WTC11 (cell line): ENCODE measurements around the gene HRC. TPM values are rescaled to one million over a fixed set of nuclear protein-coding genes. Genes with fewer than 3 reads are reported as not detected.

Experiments
- ATAC-seq: fragments of 200-7000 bp; cut with Tn5 transposase; 2 replicates; pipeline ENCODE4 v1.10.0; 2021; ENCODE audit warnings: mild to moderate bottlenecking, moderate library complexity
- CTCF ChIA-PET: fragments of 300-600 bp; sonication (Branson Sonifier 250); formaldehyde crosslinking; loops from one replicate; lab custom pipeline; 2021; ENCODE audit warnings: antibody characterized with exemption; lab: Charles Lee
- POLR2A ChIA-PET: fragments of 350-600 bp; sonication (Branson Sonifier 250); formaldehyde crosslinking; loops from one replicate; lab custom pipeline; 2021; ENCODE audit warnings: antibody characterized with exemption; lab: Charles Lee
- DNase-seq: peaks from one replicate; pipeline ENCODE4 v3.0.0; 2021; ENCODE audit warnings: low spot score
- H3K27ac Mint-ChIP-seq: 2 replicates; pipeline ENCODE4 v1.8.0; 2021; ENCODE audit warnings: mixed read lengths
- H3K27me3 Mint-ChIP-seq: 2 replicates; pipeline ENCODE4 v1.8.0; 2021; ENCODE audit warnings: low read depth, mild to moderate bottlenecking, moderate library complexity, mixed read lengths
- H3K36me3 Mint-ChIP-seq: 2 replicates; pipeline ENCODE4 v1.8.0; 2021; ENCODE audit warnings: mixed read lengths
- H3K4me1 Mint-ChIP-seq: 2 replicates; pipeline ENCODE4 v1.8.0; 2022; ENCODE audit warnings: mixed read lengths
- H3K4me3 Mint-ChIP-seq: 2 replicates; pipeline ENCODE4 v1.8.0; 2021; ENCODE audit warnings: mild to moderate bottlenecking, moderate library complexity, mixed read lengths
- H3K9me3 Mint-ChIP-seq: 2 replicates; pipeline ENCODE4 v1.8.0; 2021; ENCODE audit warnings: mixed read lengths
- ATF2 ChIP-seq: sonication (generic); formaldehyde crosslinking; IDR thresholded peaks from 2 replicates; pipeline ENCODE4 v1.8.1; 2022; ENCODE audit warnings: low read depth, missing genetic modification reagents, borderline replicate concordance
- CBFB ChIP-seq: sonication (generic); formaldehyde crosslinking; IDR thresholded peaks from 2 replicates; pipeline ENCODE4 v1.8.1; 2022; ENCODE audit warnings: mild to moderate bottlenecking, low read depth, missing genetic modification reagents
- E2F4 ChIP-seq: sonication (generic); formaldehyde crosslinking; IDR thresholded peaks from 2 replicates; pipeline ENCODE4 v1.8.1; 2022; ENCODE audit warnings: low read depth, mild to moderate bottlenecking, moderate library complexity, missing genetic modification reagents, borderline replicate concordance
- ELF4 ChIP-seq: sonication (generic); formaldehyde crosslinking; IDR thresholded peaks from 2 replicates; pipeline ENCODE4 v1.8.1; 2022; ENCODE audit warnings: low read depth, mild to moderate bottlenecking, moderate library complexity, missing genetic modification reagents
- FOXP1 ChIP-seq: sonication (generic); formaldehyde crosslinking; IDR thresholded peaks from 2 replicates; pipeline ENCODE4 v1.8.0; 2022; ENCODE audit warnings: missing genetic modification reagents, mild to moderate bottlenecking, moderate library complexity, borderline replicate concordance
- FOXP4 ChIP-seq: sonication (generic); formaldehyde crosslinking; IDR thresholded peaks from 2 replicates; pipeline ENCODE4 v1.8.0; 2022; ENCODE audit warnings: mild to moderate bottlenecking, missing genetic modification reagents
- GABPB1 ChIP-seq: sonication (generic); formaldehyde crosslinking; IDR thresholded peaks from 2 replicates; pipeline ENCODE4 v1.8.1; 2023; ENCODE audit warnings: mild to moderate bottlenecking, missing genetic modification reagents
- MLX ChIP-seq: sonication (generic); formaldehyde crosslinking; IDR thresholded peaks from 2 replicates; pipeline ENCODE4 v1.8.1; 2023; ENCODE audit warnings: mild to moderate bottlenecking, missing genetic modification reagents, moderate library complexity
- MXD4 ChIP-seq: fragments of 250-450 bp; sonication (Bioruptor Pico); IDR thresholded peaks from 2 replicates; pipeline ENCODE4 v1.8.0; 2021; ENCODE audit warnings: mild to moderate bottlenecking, moderate library complexity, borderline replicate concordance
- MYBL2 ChIP-seq: sonication (generic); formaldehyde crosslinking; IDR thresholded peaks from 2 replicates; pipeline ENCODE4 v1.8.1; 2023; ENCODE audit warnings: mild to moderate bottlenecking, moderate library complexity, missing genetic modification reagents
- NR1H2 ChIP-seq: sonication (generic); formaldehyde crosslinking; IDR thresholded peaks from 2 replicates; pipeline ENCODE4 v1.9.0; 2021; ENCODE audit warnings: mild to moderate bottlenecking, moderate library complexity, missing genetic modification reagents
- NR2C2 ChIP-seq: sonication (generic); formaldehyde crosslinking; IDR thresholded peaks from 2 replicates; pipeline ENCODE4 v1.8.0; 2022; ENCODE audit warnings: mild to moderate bottlenecking, missing genetic modification reagents
- PRRX2 ChIP-seq: fragments of 250-450 bp; sonication (Bioruptor Pico); IDR thresholded peaks from 2 replicates; pipeline ENCODE4 v1.8.0; 2021; ENCODE audit warnings: mild to moderate bottlenecking
- RORB ChIP-seq: fragments of 250-450 bp; sonication (Bioruptor Pico); IDR thresholded peaks from 2 replicates; pipeline ENCODE4 v1.9.0; 2021; ENCODE audit warnings: mild to moderate bottlenecking
- SMAD4 ChIP-seq: sonication (generic); formaldehyde crosslinking; IDR thresholded peaks from 2 replicates; pipeline ENCODE4 v1.8.0; 2022; ENCODE audit warnings: mild to moderate bottlenecking, missing genetic modification reagents
- STAT6 ChIP-seq: sonication (generic); formaldehyde crosslinking; conservative IDR thresholded peaks from 2 replicates; pipeline ENCODE4 v1.8.1; 2023; ENCODE audit warnings: mild to moderate bottlenecking, low read depth, missing genetic modification reagents, moderate library complexity
- TEAD1 ChIP-seq: sonication (generic); formaldehyde crosslinking; IDR thresholded peaks from 2 replicates; pipeline ENCODE4 v1.8.0; 2022; ENCODE audit warnings: mild to moderate bottlenecking, missing genetic modification reagents
- ZBTB43 ChIP-seq: sonication (generic); formaldehyde crosslinking; IDR thresholded peaks from 2 replicates; pipeline ENCODE4 v1.8.1; 2023; ENCODE audit warnings: mild to moderate bottlenecking, missing genetic modification reagents
- ZMAT4 ChIP-seq: fragments of 250-450 bp; sonication (Bioruptor Pico); IDR thresholded peaks from 2 replicates; pipeline ENCODE4 v1.9.0; 2021; ENCODE audit warnings: mild to moderate bottlenecking
- ZNF396 ChIP-seq: fragments of 250-450 bp; sonication (Bioruptor Pico); IDR thresholded peaks from 2 replicates; pipeline ENCODE4 v1.8.0; 2021; ENCODE audit warnings: mild to moderate bottlenecking, moderate library complexity, borderline replicate concordance
- ZNF416 ChIP-seq: fragments of 250-450 bp; sonication (Bioruptor Pico); IDR thresholded peaks from 2 replicates; pipeline ENCODE4 v1.9.0; 2021; ENCODE audit warnings: mild to moderate bottlenecking, inconsistent platforms
- ZNF512 ChIP-seq: sonication (generic); formaldehyde crosslinking; IDR thresholded peaks from 2 replicates; pipeline ENCODE4 v1.8.1; 2022; ENCODE audit warnings: missing genetic modification reagents, borderline replicate concordance
- ZSCAN18 ChIP-seq: fragments of 250-450 bp; sonication (Bioruptor Pico); IDR thresholded peaks from 2 replicates; pipeline ENCODE4 v2.1.2; 2022; ENCODE audit warnings: mild to moderate bottlenecking, moderate library complexity
- total RNA-seq: library from RNA; stranded (reverse); gene quantifications from 3 replicates; pipeline ENCODE4 v1.2.3, GENCODE V29; 2021

The HRC gene
- total RNA-seq, 1 experiment from 2014 or later, result 1.9 TPM

GRCh38 chr19:49186108-49186507, 30.9 kb upstream of the HRC start:
- ChIA-PET POLR2A (no interaction called here), CTCF (interaction anchor here (0.8 to 3.4 kb wide), 3 partner anchors 13 to 130 kb away, joined by 3 to 20 read pairs (median 6); no protein-coding TSS in a partner anchor)
- H3K36me3 Mint-ChIP-seq, result peaks cover 22% of the 10 kb centered on the region
- no peak overlapping the region for H3K4me3 Mint-ChIP-seq
- ATAC-seq, result no peak
- TF ChIP-seq MYBL2 (no peak), ZNF512 (no peak), ZNF396 (CRISPR knock-in tag) (no peak), E2F4 (no peak), CBFB (no peak), ELF4 (no peak), PRRX2 (CRISPR knock-in tag) (no peak)
- H3K27me3 Mint-ChIP-seq, result peaks cover 3% of the 10 kb centered on the region; the same call in 1 of the 2 replicates
- no peak for DNase-seq
- no peak overlapping the region for H3K27ac Mint-ChIP-seq
- H3K4me1 Mint-ChIP-seq, result peaks cover 4% of the 10 kb centered on the region; the same call in 1 of the 2 replicates
- peaks cover 22% of the 10 kb centered on the region for H3K9me3 Mint-ChIP-seq

- DNase-seq (no peak), ATAC-seq (no peak)
- ChIA-PET POLR2A (no interaction called here), CTCF (interaction anchor here (0.7 to 1.5 kb wide), 2 partner anchors 16 to 189 kb away, joined by 3 to 8 read pairs; partner anchors contain the start of gene RUVBL2)
- Mint-ChIP-seq H3K36me3 (peaks cover 10% of the 10 kb centered on the region), H3K27ac (no peak overlapping the region), H3K4me3 (no peak overlapping the region), H3K27me3 (0 out of 2 replicates have a peak, but pooled peaks cover 3% of the 10 kb centered on the region), H3K4me1 (no peaks in the 10 kb centered on the region), H3K9me3 (peaks cover 15% of the 10 kb centered on the region)
- TF ChIP-seq MLX (CRISPR knock-in tag) (no peak), ZSCAN18 (CRISPR knock-in tag) (no peak), NR2C2 (CRISPR knock-in tag) (no peak), SMAD4 (CRISPR knock-in tag) (no peak), STAT6 (CRISPR knock-in tag) (no peak), RORB (CRISPR knock-in tag) (no peak), FOXP1 (CRISPR knock-in tag) (no peak), TEAD1 (CRISPR knock-in tag) (no peak), ZNF416 (no peak), GABPB1 (CRISPR knock-in tag) (no peak), MXD4 (CRISPR knock-in tag) (no peak), ATF2 (no peak), ZNF396 (CRISPR knock-in tag) (no peak), FOXP4 (no peak), ZMAT4 (CRISPR knock-in tag) (no peak), ZBTB43 (CRISPR knock-in tag) (no peak), NR1H2 (CRISPR knock-in tag) (no peak)
Observed at GRCh38 chr19:49182848-49183375, 27.7 kb upstream of the HRC start.
